K562 treated with DMSO at 1 percent for 24 hours (cell line): ENCODE measurements around the gene POLR2C. TPM values are rescaled to one million over a fixed set of nuclear protein-coding genes. Genes with fewer than 3 reads are reported as not detected.

ENCODE experiments used
- total RNA-seq: library from RNA; unstranded; fragments of 300-600 nt; gene quantifications from 2 replicates; pipeline ENCODE4 v1.2.3, GENCODE V29; 2022; ENCODE audit warnings: low read depth; ENCODE audit not compliant: insufficient read depth

Gene POLR2C
- 105 and 107 TPM in 2 replicates for total RNA-seq

DNA sequence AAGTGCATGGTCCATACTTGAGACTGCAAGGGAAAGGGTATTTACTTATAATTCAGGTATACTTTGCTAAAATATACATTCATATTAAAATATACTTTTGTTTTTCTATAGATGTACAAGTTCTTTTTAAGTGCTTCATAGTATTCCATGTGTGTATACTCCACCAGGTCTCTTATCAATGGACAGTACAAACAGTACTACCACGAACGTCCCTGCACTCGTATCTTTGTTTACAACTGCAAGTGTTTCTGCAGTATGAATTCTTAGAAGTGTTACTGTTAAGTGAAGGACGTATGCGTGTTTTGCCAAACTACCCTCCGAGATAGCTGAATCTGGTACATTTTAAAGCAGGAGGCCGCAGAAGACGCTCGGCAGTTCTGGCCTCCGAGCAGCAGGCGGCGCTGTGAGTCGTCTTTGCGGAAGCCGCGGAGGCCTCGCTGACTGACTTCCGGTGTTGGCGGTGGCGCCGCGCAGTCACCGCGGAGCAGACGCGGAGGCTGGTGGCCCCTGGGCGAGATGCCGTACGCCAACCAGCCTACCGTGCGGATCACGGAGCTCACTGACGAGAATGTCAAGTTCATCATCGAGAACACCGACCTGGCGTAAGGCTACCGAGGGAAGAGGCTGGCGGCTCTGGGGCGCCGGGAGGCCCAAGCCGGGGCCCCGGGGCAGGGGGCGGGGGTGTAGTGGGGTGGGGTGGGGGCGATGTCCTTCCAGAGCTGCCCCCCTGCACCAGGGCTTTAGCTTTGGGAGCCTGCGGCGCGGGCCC is at the start of gene POLR2C:
POLR2C (plus strand) TSS at position 471 of the 769 bp plus-strand sequence; CDS start at position 517, 46 bp downstream.

GRCh38 chr16:57447186-57447962 is 15.1 kb upstream of the POLR2C start, which contains the start of the genes CIAPIN1 and COQ9:
CIAPIN1 (minus strand) TSS chr16:57447385; CDS start chr16:57440928, 6,457 bp downstream.
COQ9 (plus strand) TSS chr16:57447479; CDS start chr16:57447506, 27 bp downstream.

DNA sequence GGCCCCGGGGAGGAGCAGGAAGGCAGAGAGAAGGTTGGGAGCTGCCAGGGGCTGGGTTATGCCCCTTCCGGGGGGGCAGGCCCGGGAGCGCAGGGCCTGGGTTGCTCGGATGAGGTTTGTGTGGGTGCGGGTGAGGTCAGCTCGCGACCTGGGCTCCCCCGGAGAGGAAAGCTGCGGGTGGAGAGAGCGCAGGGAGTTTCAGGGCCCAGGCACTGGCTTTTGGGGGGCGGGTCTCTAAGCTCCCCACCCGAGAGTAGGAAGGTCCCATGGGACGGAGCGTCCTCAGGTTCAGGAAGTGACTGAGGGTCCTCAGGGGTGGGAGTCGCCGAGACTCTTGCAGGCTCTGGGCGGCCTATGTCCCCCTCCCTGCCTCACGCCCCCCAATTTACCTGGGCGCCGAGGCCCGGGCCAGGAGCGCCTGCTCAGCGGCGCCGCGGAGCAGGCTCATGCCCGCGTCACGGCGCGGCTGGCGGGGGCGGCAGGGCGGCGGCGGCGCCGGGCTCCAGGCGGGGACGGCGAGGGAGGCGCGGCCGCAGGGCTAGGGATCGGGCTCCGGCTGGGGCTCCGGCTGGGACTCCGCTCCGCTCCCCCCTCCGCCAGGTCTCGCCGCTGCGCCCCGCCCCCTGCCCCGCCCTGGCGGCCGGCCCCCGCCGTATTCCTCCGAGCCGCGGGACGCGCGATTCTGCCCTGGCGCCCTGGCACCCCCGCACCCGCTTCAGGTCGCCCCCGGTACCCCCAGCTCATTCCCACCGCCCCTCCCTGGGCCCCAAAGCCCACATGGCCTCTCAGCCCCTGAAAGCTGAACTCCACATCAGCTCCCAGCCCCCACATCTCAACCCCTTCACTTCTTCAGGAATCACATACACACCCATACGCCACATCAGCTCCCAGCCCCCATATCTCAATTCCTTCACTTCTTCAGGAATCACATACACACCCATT is 23.7 kb downstream of the POLR2C start, which contains the start of gene DOK4:
DOK4 (minus strand) TSS at position 578 of the 942 bp plus-strand sequence. CDS start 6,986 bp downstream, outside the sequence.

Other genes with a start within 250 kb of the POLR2C start
- gene ARL2BP, start 217.4 kb upstream of the POLR2C start, total RNA-seq: 39.0 and 40.9 TPM in 2 replicates
- 1.4 and 1.7 TPM in 2 replicates for gene PLLP, start 178.0 kb upstream of the POLR2C start, total RNA-seq
- gene CCL22, start 103.9 kb upstream of the POLR2C start, total RNA-seq: not detected in 2 replicates
- 0.12 TPM in 1 of 2 replicates, not detected in the other for gene CX3CL1, start 90.2 kb upstream of the POLR2C start, total RNA-seq
- not detected in 2 replicates for gene CCL17, start 57.9 kb upstream of the POLR2C start, total RNA-seq
- 47.5 and 50.9 TPM in 2 replicates for gene CIAPIN1, start 15.3 kb upstream of the POLR2C start, total RNA-seq
- 60.0 and 62.5 TPM in 2 replicates for gene COQ9, start 15.2 kb upstream of the POLR2C start, total RNA-seq
- gene DOK4, start 23.8 kb downstream of the POLR2C start, total RNA-seq: 12.2 and 15.0 TPM in 2 replicates
- gene CCDC102A, start 73.9 kb downstream of the POLR2C start, total RNA-seq: 6.8 and 7.7 TPM in 2 replicates
- 0.35 and 0.56 TPM in 2 replicates for gene ADGRG5, start 80.0 kb downstream of the POLR2C start, total RNA-seq
- gene ADGRG1, start 166.0 kb downstream of the POLR2C start, total RNA-seq: 0.41 and 0.95 TPM in 2 replicates
- 1.0 and 2.5 TPM in 2 replicates for gene ADGRG3, start 205.6 kb downstream of the POLR2C start, total RNA-seq
- 1.6 TPM in 2 replicates for gene DRC7, start 232.1 kb downstream of the POLR2C start, total RNA-seq